22Rv1 (cell line): ENCODE measurements around the gene SGPL1.

Experiments
- H3K27ac ChIP-seq: fragments of 450-650 bp; 2 replicates; pipeline ENCODE4 v1.5.1; 2017
- ZFX ChIP-seq: fragments of 450-650 bp; IDR thresholded peaks from 2 replicates; pipeline ENCODE4 v1.6.1; 2017; ENCODE audit warnings: antibody characterized with exemption, borderline replicate concordance
- TF ChIP-seq, protein P1 (sequence below): fragments of 450-650 bp; IDR thresholded peaks from 2 replicates; pipeline ENCODE4 v1.5.1; 2017; ENCODE audit warnings: mild to moderate bottlenecking

The SGPL1 gene

DNA sequence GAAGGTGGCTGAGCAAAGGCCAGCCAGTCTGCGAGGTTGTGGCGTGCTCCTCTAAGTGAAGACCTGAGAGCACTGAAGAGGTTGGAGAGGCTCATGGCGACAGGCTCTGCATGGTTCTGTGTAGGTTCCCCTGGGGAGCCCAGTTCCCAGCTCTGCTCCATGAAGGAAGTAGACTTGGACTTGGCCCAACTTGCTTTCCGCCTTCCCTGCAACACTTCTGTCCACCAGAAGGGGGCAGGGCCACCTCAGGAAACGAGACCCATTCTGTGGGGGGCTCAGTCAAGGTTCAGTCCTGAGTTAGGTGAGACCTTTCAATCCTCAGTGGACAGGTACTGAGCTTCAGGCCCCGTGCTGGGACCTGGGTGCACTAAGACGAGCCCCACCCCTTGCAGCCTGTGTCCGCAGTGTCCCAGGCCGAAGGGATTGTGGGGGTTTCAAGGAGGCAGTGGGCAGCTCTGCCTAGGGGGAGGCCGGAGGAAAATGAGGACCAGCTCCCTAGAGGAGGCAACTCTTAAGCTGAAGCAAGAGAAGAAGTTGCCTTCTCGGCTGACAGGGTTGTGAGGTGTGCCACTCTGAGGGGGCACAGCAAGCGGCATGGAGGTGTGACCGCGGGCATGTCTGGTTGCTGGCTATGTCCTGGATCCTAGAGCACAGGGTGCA, 87.6 kb downstream of the SGPL1 start:
- no peak overlapping the region for H3K27ac ChIP-seq
- no peak for TF ChIP-seq ZFX
- TF ChIP-seq, protein P1, sequence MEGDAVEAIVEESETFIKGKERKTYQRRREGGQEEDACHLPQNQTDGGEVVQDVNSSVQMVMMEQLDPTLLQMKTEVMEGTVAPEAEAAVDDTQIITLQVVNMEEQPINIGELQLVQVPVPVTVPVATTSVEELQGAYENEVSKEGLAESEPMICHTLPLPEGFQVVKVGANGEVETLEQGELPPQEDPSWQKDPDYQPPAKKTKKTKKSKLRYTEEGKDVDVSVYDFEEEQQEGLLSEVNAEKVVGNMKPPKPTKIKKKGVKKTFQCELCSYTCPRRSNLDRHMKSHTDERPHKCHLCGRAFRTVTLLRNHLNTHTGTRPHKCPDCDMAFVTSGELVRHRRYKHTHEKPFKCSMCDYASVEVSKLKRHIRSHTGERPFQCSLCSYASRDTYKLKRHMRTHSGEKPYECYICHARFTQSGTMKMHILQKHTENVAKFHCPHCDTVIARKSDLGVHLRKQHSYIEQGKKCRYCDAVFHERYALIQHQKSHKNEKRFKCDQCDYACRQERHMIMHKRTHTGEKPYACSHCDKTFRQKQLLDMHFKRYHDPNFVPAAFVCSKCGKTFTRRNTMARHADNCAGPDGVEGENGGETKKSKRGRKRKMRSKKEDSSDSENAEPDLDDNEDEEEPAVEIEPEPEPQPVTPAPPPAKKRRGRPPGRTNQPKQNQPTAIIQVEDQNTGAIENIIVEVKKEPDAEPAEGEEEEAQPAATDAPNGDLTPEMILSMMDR = peak; percentile 89

DNA sequence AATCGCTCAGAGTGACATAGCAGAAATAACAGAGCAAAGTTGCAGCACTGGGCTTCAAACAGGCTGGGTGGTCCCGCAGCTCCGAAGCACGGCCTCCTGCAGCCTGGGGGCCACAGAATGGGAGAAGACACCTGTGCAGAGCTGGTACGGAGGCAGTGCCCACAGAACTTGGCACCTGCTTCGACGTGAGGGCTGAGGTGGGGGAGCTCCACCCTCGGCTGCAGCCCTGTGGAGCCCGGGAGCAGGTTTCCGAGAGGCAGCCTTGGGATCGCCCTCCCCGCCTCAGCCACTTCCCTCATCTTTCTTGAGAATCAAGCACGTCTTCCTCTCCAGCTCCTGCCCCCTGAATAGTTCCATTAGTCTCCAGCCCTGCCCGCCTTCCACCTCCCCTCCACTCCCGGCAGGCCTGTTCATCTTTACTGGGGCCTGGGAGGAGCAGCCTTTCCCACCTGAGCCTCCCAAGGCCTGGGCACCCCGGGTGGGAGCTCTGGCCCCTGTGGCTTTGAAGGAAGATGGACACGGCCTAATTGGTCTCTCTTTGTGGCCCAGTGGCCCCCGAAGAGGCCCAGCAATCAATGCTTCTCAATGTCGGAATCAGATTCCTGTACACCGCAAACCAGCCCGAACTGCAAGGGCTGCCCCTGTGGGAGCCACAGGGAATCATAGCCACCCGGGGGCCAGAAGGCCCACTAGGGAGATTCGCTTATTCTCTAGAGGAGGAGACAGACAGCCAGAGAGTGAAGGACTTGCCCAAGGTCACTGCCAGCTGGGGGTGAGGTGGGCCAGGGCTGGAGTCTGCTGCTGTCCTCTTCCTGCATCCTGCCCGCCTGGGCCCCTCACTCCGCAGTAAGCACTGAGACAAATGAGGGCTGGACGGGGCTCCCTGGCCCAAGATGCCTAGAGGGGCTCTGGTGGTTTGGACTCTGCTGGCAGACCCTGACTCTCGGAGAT, 89.6 kb downstream of the SGPL1 start:
- TF ChIP-seq, protein P1 = no peak
- no peak for TF ChIP-seq ZFX
- no peak overlapping the region for H3K27ac ChIP-seq

DNA sequence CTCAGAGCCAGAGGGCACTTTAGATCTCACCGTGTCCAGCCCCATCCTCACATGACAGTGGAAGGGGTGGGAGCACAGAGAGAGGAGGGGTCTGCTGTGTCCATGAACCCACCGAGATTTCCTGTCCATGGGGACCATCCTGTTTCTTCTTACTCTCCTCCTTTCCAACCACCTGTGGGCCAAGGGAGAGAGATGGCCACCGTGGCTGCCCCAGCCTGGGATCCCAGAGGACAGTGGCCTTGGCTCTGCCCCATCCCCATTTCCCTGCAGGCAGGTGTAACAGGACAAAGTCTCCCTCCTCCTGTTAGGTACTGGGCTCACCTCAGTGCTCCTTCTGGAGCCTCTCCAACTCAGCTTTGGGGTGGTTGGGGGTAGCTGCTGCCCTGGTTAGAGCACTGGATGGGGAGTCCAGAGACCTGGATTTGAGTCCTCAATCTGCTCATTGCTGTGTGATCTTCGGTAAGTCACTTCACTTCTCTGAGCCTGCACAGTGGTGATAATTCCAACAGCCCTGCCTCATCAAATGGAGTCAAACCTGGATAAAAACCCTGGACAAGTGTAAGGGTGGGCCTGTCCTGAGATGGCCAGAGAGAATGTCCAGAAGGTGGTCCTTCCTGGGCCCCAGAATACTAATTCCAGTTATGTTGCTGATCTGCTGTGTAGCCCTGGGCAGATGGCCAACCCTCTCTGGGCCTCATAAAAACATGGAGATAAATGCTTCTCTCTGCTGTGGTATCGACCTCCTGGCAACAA, 90.5 kb downstream of the SGPL1 start:
- H3K27ac ChIP-seq = no peak overlapping the region
- TF ChIP-seq ZFX = no peak

DNA sequence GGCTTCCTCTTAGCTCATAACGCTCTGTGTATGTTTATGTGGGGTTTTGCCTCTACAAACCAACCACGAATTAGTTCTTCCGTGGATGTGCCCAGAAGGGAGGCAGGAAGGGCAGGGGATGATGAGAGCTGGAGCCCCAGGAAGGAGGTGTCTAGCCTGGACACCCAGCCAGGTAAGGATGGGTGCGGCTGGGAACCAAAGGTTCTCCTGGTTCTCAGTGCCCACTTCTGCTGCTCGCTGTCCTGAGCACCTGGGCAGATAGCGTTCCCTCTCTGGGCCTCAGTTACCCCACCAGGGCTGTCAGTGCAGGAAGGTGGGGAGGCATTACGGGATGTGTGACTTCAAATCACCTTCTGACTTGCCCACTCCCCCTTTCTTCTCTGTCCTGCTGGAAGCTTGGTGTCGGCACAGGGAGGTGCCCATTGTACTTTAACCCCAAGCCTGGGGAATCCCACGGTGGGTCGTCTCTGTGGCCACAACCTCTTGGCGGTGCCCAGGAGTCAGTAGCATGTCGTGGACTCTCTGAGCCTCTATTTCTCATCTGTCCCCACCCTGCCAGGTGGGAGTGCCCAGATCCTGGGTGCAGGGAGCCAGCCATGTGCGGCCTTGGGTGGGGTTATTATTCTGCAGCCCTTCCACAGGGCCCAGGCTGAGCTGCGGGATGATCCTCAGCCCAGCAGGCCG, 91.3 kb downstream of the SGPL1 start:
- H3K27ac ChIP-seq = no peak overlapping the region
- TF ChIP-seq, protein P1 = no peak
- TF ChIP-seq ZFX = no peak

DNA sequence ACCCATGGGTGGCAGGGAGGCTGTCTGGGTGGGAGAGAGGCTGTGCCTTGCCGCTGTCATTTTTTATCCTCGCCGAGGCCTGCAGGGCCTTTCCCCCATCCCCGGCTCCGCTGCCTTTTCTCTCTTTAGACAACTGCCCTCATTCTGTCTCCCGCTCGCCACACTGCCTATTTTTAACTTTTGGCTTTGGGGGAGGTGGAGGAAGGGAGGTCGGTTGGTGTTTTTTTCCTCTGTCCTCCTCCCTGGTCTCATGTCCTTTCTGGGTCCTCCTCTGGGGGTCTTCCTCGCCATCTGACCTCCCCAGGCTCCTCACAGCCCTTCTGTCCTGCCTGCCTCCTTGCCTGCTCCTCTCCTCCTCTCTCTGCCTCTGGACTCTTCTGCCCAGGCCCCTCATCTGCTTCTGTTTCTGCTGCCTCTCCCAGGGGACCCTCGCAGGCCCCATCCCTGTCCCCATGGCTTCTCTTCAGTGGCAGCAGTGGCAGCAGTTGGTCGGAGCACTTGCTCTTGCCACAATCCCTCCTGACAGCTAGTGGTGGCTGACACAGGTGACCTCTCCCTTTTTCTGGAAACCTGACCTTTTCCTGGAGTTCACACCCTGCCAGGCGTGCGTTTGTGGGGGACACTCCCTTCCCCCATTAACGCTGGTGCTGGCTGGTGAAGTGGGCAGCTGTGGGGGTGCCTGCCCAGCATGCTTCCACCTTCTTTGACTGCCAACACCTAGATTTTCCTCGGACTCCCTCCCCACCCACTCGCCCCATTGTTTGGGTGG, 92.1 kb downstream of the SGPL1 start:
- H3K27ac ChIP-seq = no peak overlapping the region

DNA sequence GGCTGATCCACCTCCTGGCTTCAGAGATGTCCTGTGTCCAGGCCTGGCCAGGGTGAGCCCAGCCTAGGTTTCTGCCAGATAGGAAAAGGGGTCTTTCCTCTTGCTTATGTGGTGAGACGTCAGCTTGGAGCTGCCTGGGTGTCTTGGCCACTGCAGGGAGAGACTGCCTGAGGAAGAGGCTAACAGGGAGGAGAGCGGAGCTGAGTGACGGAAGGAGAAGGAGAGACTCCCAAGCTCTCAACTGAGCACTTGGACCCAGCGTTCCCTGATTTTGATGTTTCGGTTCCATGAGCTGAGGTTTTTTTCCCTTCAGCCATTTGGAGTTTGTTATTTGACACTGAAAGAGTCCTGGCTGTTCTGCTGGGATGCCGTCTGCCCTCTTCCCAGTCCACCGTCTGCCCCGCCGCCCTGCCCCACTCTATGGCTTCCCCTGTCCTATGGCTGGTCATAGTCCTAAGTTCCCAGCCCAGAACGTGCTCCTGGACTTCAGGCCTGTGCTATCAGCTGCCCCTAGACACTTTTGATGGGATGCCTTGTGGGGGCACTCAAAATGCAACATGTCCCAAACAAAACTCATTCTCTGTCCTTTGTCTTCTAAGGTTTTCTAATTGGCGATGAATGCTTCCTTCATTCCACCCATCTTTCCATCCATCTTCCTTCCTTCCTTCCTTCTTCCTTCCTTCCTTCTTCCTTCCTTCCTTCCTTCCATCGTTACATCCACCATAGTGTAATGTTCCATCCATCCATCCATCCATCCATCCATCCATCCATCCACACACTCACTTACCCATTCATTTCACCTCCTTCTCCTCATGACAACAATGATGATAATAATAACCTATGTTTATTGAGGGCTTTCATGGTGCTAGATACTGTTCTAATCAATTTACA, 92.9 kb downstream of the SGPL1 start:
- TF ChIP-seq ZFX = no peak
- no peak overlapping the region for H3K27ac ChIP-seq

More for the DNA sequence above, 92.1 kb downstream of the SGPL1 start:
- TF ChIP-seq, protein P1 = no peak
- no peak for TF ChIP-seq ZFX
